GM13976 (cell line): ENCODE measurements around the gene ABCD4.

Experiments used
- DNase-seq: peaks from one replicate; pipeline ENCODE4 v3.0.0; 2012; ENCODE audit warnings: low spot score
- CTCF ChIP-seq: IDR thresholded peaks from 2 replicates; pipeline ENCODE4 v1.5.1; 2012; ENCODE audit warnings: borderline replicate concordance, mild to moderate bottlenecking; ENCODE audit not compliant: insufficient read depth; ENCODE audit errors: extremely low read depth, missing control alignments, control extremely low read depth
- in situ Hi-C: fragments of 300-500 bp; cut with MboI; formaldehyde crosslinking; loops from one replicate; pipeline ENCODE4 v1.12.0; 2022; ENCODE audit warnings: low sequenced_read_pairs, mixed read lengths, inconsistent platforms; ENCODE audit not compliant: unreplicated experiment

Gene ABCD4

DNA sequence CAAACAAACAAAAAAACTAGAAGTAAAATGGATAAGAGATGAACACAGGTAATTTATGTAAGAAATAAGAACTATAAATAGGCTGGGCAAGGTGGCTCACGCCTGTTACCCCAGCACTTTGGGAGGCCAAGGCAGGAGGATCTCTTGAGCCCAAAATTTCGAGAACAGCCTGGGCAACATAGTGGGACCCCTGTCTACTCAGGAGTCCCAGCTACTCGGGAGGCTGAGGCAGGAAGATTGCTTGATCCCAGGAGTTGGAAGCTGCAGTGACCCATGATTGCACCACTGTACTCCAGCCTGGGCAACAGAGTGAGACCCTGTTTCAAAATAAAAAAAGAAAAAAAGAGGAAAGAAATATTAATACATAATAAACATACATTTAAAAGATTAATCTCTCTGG is 22.7 kb upstream of the ABCD4 start:
- in situ Hi-C loops: loop anchor here (25.0 kb wide), 1 partner anchor 487 kb away; no protein-coding TSS in a partner anchor
- no peak for TF ChIP-seq CTCF
- no peak for DNase-seq

DNA sequence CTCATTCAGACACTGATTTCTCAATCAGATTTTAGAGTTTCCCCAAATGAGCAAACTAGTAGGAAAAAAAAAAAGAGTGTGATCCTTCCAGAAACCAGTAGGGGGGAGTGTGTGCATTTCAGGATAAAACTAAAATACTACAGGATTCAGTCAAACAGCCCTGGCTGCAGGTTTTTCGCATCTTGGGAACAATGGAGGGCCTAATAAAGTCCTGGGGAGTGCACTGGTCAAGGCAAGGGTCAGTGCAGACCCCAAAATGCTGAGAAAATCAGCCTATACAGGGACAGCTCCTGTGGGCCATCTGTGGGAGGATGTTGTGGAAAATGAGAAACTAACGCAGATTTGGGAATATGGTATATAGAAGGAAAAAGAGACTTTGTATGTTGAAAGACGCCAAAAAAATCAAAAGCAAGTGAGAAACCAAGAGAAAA is 22.2 kb upstream of the ABCD4 start:
- DNase-seq: peak; percentile 59
- in situ Hi-C loops: loop anchor here (25.0 kb wide), 1 partner anchor 487 kb away; no protein-coding TSS in a partner anchor
- TF ChIP-seq CTCF: peak; percentile 31

- TF ChIP-seq CTCF: no peak
- in situ Hi-C loops: no loop called here
- DNase-seq: no peak
These were observed 11.8 kb upstream of the ABCD4 start for GRCh38 chr14:74314576-74314975.

DNA sequence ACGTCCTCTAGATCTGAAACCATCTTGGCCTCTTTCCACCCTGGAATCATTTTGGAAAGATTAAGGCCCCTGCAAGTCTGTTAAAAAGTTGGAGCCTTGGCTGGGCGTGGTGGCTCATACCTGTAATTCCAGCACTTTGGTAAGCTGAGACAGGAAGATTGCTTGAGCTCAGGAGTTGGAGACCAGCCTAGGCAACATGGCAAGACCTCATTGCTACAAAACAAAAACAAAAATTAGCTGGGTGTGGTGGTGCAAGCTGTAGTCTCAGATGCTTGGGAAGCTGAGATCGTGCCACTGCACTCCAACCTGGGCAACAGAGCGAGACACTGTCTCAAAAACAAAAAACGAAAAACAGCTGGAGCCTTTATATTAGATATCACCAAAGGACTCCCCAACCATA is 10.9 kb upstream of the ABCD4 start:
- no peak for DNase-seq
- in situ Hi-C loops: no loop called here
- no peak for TF ChIP-seq CTCF

- TF ChIP-seq CTCF: no peak
- in situ Hi-C loops: no loop called here
- DNase-seq: no peak
These were observed 9.4 kb upstream of the ABCD4 start for GRCh38 chr14:74312161-74312560.

- DNase-seq: no peak
- in situ Hi-C loops: no loop called here
- TF ChIP-seq CTCF: no peak
These were observed 6.6 kb upstream of the ABCD4 start for GRCh38 chr14:74309125-74310022.
